HL-60 (cell line): ENCODE measurements around the gene KCNRG.

Source experiments
- DNase-seq, 2 experiments: peaks; one replicate each; pipeline ENCODE4 v3.0.0-alpha.2; 2010 to 2020; ENCODE audit warnings: low read depth in 1 of 2, low spot score in 1 of 2
- H3K27ac ChIP-seq: fragments of 250-450 bp; sonication (Bioruptor Pico); replicated peaks from 2 replicates; pipeline ENCODE4 v1.5.1; 2020; ENCODE audit warnings: mild to moderate bottlenecking, moderate library complexity
- H3K27me3 ChIP-seq: fragments of 250-450 bp; sonication (Bioruptor Pico); 2 replicates; pipeline ENCODE4 v1.5.1; 2021; ENCODE audit warnings: mild to moderate bottlenecking, moderate library complexity; ENCODE audit not compliant: insufficient read depth, poor library complexity, severe bottlenecking
- H3K4me3 ChIP-seq: replicated peaks from 2 replicates; pipeline ENCODE4 v1.5.1; 2011; ENCODE audit warnings: mild to moderate bottlenecking, control low read depth, low read length; ENCODE audit not compliant: insufficient read depth
- CTCF ChIP-seq: IDR thresholded peaks from one replicate; pipeline ENCODE4 v1.5.1; 2011; ENCODE audit warnings: low read length, control low read depth, inconsistent platforms; ENCODE audit not compliant: insufficient read depth
- GABPA ChIP-seq: IDR thresholded peaks from 2 replicates; pipeline ENCODE4 v1.6.1; 2012; ENCODE audit warnings: low read depth
- POLR2AphosphoS5 ChIP-seq: IDR thresholded peaks from 2 replicates; pipeline ENCODE4 v1.6.1; 2012; ENCODE audit warnings: low read depth
- REST ChIP-seq: IDR thresholded peaks from 2 replicates; pipeline ENCODE4 v1.6.1; 2012; ENCODE audit warnings: low read depth; ENCODE audit not compliant: insufficient replicate concordance
- SPI1 ChIP-seq: IDR thresholded peaks from 2 replicates; pipeline ENCODE4 v1.6.1; 2012; ENCODE audit warnings: low read depth, mild to moderate bottlenecking, borderline replicate concordance

Gene KCNRG

GRCh38 chr13:49993666-49994065 lies 21.6 kb upstream of the KCNRG start:
- DNase-seq = no peak
- no peak for TF ChIP-seq CTCF
- Histone ChIP-seq H3K27me3 (no peaks in the 10 kb centered on the region), H3K27ac (no peak overlapping the region), H3K4me3 (no peak overlapping the region)

- TF ChIP-seq SPI1 = no peak
- TF ChIP-seq GABPA = no peak
- no peak for TF ChIP-seq REST
- TF ChIP-seq POLR2AphosphoS5 = no peak; the same call in 1 of the 2 replicates
- no peak for TF ChIP-seq CTCF
- Histone ChIP-seq H3K27ac (peak overlapping the region; percentile 99), H3K4me3 (peak overlapping the region; percentile 45), H3K27me3 (no peaks in the 10 kb centered on the region)
- peak; percentile 46 to 74 for DNase-seq
These were observed 19.6 kb upstream of the KCNRG start for GRCh38 chr13:49995625-49996101.

GRCh38 chr13:49996161-49996915 lies 18.9 kb upstream of the KCNRG start:
- Histone ChIP-seq H3K27me3 (no peaks in the 10 kb centered on the region), H3K4me3 (peak overlapping the region; percentile 45), H3K27ac (peak overlapping the region; percentile 99)
- TF ChIP-seq GABPA = peak; percentile 54
- no peak for TF ChIP-seq CTCF
- TF ChIP-seq POLR2AphosphoS5 = peak; percentile 78
- TF ChIP-seq REST = peak; percentile 46
- no peak for TF ChIP-seq SPI1
- peak; percentile 77 to 94 for DNase-seq
